ENCODE measurements around the gene GNG10. TPM values are rescaled to one million over a fixed set of nuclear protein-coding genes. Genes with fewer than 3 reads are reported as not detected.

Gene GNG10
- total and polyA plus RNA-seq, 9 of the 15 experiments (the other 6 are each of a cell fraction or from before 2014, with no cell fraction given) = 13.1 to 37.8 (median 28.4) TPM

DNA sequence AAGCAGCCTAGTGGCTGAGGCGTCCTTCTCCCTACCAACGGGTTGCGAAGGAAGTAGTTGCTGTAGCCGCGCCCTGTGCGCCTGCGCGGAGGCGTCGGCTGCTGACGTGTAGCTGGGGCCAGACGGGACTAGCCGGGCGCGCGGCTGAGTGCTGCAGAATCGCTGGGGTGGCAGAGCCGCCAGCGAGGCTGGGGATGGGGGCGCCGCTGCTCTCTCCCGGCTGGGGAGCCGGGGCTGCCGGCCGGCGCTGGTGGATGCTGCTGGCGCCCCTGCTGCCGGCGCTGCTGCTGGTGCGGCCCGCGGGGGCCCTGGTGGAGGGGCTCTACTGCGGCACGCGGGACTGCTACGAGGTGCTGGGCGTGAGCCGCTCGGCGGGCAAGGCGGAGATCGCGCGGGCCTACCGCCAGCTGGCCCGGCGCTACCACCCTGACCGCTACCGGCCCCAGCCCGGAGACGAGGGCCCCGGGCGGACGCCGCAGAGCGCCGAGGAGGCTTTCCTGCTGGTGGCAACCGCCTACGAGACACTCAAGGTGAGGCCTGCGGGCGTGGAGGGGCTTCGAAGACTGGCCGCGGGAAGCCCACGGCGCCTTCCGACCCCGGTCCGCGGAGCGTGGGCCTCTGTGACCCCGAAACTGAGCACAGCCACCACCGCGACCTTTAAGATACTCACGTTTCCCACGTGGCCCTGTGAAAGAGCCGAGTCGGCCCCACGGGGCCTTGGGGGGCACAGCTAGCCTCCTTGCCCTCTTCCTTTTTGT is 30.0 kb upstream of the GNG10 start, which contains the start of gene DNAJC25 (continued):
- TF ChIP-seq HDAC3 (IDR thresholded peaks at IDR 0.05; ENCODE audit: borderline replicate concordance, partially characterized antibody) (no peak), YBX1 (IDR thresholded peaks at IDR 0.05) (no peak), ZNF668 (CRISPR knock-in tag; IDR thresholded peaks at IDR 0.05) (no peak), NR2F6 (CRISPR knock-in tag; IDR thresholded peaks at IDR 0.05) (no peak), ZNF347 (CRISPR knock-in tag; IDR thresholded peaks at IDR 0.05; ENCODE audit: low read depth) (no peak), MAFK (IDR thresholded peaks at IDR 0.05; ENCODE audit: low read length) (no peak; the same call in 1 of the 2 replicates), ARHGAP35 (IDR thresholded peaks at IDR 0.05; ENCODE audit: partially characterized antibody) (no peak), MCM5 (IDR thresholded peaks at IDR 0.05; ENCODE audit: low read depth) (no peak), SRSF7 (optimal IDR thresholded peaks at IDR 0.05; ENCODE audit: low read depth, low read length) (peak; percentile 44), DMBX1 (CRISPR knock-in tag; IDR thresholded peaks at IDR 0.05; ENCODE audit: borderline replicate concordance) (no peak), ZSCAN32 (CRISPR knock-in tag; IDR thresholded peaks at IDR 0.05) (no peak), ZNF707 (CRISPR knock-in tag; conservative IDR thresholded peaks at IDR 0.05) (no peak), RBBP5 (IDR thresholded peaks at IDR 0.05; ENCODE audit: borderline replicate concordance, insufficient read depth, low read length, poor library complexity, severe bottlenecking) (peak; percentile 95), RUNX1 (IDR thresholded peaks at IDR 0.05; ENCODE audit: low read depth) (no peak), U2AF2 (optimal IDR thresholded peaks at IDR 0.05; ENCODE audit: low read depth, low read length) (no peak), NR2C2 (CRISPR knock-in tag; IDR thresholded peaks at IDR 0.05) (peak; percentile 77), NR2C2 (tag; IDR thresholded peaks at IDR 0.05) (peak; percentile 91)
- TF ChIP-seq, protein P1, sequence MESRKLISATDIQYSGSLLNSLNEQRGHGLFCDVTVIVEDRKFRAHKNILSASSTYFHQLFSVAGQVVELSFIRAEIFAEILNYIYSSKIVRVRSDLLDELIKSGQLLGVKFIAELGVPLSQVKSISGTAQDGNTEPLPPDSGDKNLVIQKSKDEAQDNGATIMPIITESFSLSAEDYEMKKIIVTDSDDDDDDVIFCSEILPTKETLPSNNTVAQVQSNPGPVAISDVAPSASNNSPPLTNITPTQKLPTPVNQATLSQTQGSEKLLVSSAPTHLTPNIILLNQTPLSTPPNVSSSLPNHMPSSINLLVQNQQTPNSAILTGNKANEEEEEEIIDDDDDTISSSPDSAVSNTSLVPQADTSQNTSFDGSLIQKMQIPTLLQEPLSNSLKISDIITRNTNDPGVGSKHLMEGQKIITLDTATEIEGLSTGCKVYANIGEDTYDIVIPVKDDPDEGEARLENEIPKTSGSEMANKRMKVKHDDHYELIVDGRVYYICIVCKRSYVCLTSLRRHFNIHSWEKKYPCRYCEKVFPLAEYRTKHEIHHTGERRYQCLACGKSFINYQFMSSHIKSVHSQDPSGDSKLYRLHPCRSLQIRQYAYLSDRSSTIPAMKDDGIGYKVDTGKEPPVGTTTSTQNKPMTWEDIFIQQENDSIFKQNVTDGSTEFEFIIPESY (CRISPR knock-in tag; IDR thresholded peaks at IDR 0.05) = no peak
- TF ChIP-seq, protein P2, sequence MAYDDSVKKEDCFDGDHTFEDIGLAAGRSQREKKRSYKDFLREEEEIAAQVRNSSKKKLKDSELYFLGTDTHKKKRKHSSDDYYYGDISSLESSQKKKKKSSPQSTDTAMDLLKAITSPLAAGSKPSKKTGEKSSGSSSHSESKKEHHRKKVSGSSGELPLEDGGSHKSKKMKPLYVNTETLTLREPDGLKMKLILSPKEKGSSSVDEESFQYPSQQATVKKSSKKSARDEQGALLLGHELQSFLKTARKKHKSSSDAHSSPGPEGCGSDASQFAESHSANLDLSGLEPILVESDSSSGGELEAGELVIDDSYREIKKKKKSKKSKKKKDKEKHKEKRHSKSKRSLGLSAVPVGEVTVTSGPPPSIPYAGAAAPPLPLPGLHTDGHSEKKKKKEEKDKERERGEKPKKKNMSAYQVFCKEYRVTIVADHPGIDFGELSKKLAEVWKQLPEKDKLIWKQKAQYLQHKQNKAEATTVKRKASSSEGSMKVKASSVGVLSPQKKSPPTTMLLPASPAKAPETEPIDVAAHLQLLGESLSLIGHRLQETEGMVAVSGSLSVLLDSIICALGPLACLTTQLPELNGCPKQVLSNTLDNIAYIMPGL (CRISPR knock-in tag; IDR thresholded peaks at IDR 0.05) = no peak

All from K562 (cell line).